Neural cell (in vitro differentiated cells): ENCODE measurements around the gene CNNM2. TPM values are rescaled to one million over a fixed set of nuclear protein-coding genes. Genes with fewer than 3 reads are reported as not detected.

Source experiments
- H2AFZ ChIP-seq: fragments of 200-600, 300-800 bp; sonication (generic), shearing (Covaris generic); 2 replicates; pipeline ENCODE4 v1.6.0; 2014; ENCODE audit warnings: low read depth, mild to moderate bottlenecking, antibody characterized with exemption, low read length, moderate library complexity
- H3F3A ChIP-seq: fragments of 200-600 bp; shearing (Covaris generic); 2 replicates; pipeline ENCODE4 v1.6.1; 2016; ENCODE audit warnings: mild to moderate bottlenecking, moderate library complexity, mixed read lengths, antibody characterized with exemption, low read length; ENCODE audit not compliant: insufficient read depth, poor library complexity, severe bottlenecking
- H3K27ac ChIP-seq: fragments of 200-600, 300-800 bp; sonication (generic), shearing (Covaris generic); 2 replicates; pipeline ENCODE4 v1.5.1; 2014; ENCODE audit warnings: mild to moderate bottlenecking, low read length, moderate library complexity
- H3K27me3 ChIP-seq: fragments of 300-800, 200-600 bp; sonication (generic), shearing (Covaris generic); 2 replicates; pipeline ENCODE4 v1.6.0; 2014; ENCODE audit warnings: mild to moderate bottlenecking, low read depth, low read length, moderate library complexity; ENCODE audit not compliant: insufficient read depth
- H3K36me3 ChIP-seq: fragments of 300-800, 200-600 bp; sonication (generic), shearing (Covaris generic); 2 replicates; pipeline ENCODE4 v1.5.1; 2014; ENCODE audit warnings: mild to moderate bottlenecking, antibody characterized with exemption, low read length, moderate library complexity; ENCODE audit not compliant: insufficient read depth
- H3K4me2 ChIP-seq: fragments of 300-800, 200-600 bp; sonication (generic), shearing (Covaris generic); 2 replicates; pipeline ENCODE4 v1.6.0; 2014; ENCODE audit warnings: mild to moderate bottlenecking, low read length
- H3K4me3 ChIP-seq: fragments of 300-800, 200-600 bp; sonication (generic), shearing (Covaris generic); 2 replicates; pipeline ENCODE4 v1.5.1; 2014; ENCODE audit warnings: mild to moderate bottlenecking, low read length, moderate library complexity
- H3K79me2 ChIP-seq: fragments of 200-600 bp; shearing (Covaris generic); replicated peaks from 2 replicates; pipeline ENCODE4 v1.6.0; 2014; ENCODE audit warnings: mild to moderate bottlenecking, low read length, moderate library complexity; ENCODE audit not compliant: insufficient read depth
- H3K9ac ChIP-seq: fragments of 300-800, 200-600 bp; sonication (generic), shearing (Covaris generic); 2 replicates; pipeline ENCODE4 v1.6.1; 2016; ENCODE audit warnings: mild to moderate bottlenecking, low read length, mixed read lengths
- H3K9me2 ChIP-seq: fragments of 200-600 bp; shearing (Covaris generic); 2 replicates; pipeline ENCODE4 v1.6.1; 2016; ENCODE audit warnings: mild to moderate bottlenecking, low read length, mixed read lengths; ENCODE audit not compliant: insufficient read depth
- H3K9me3 ChIP-seq: fragments of 200-600, 300-800 bp; sonication (generic), shearing (Covaris generic); 2 replicates; pipeline ENCODE4 v1.6.1; 2016; ENCODE audit warnings: mild to moderate bottlenecking, mixed run types, low read length, moderate library complexity, mixed read lengths
- H4K20me1 ChIP-seq: fragments of 200-600 bp; shearing (Covaris generic); 2 replicates; pipeline ENCODE4 v1.6.1; 2016; ENCODE audit warnings: mild to moderate bottlenecking, mixed run types; ENCODE audit not compliant: insufficient read depth
- EP300 ChIP-seq: fragments of 450-650 bp; conservative IDR thresholded peaks from 2 replicates; pipeline ENCODE4 v1.6.1; 2014; ENCODE audit warnings: antibody characterized with exemption, mild to moderate bottlenecking, moderate library complexity; ENCODE audit not compliant: poor library complexity, severe bottlenecking
- EZH2 ChIP-seq: fragments of 200-600, 300-800 bp; shearing (Covaris generic), sonication (generic); IDR thresholded peaks from 2 replicates; pipeline ENCODE4 v1.6.1; 2014; ENCODE audit warnings: antibody characterized with exemption, low read length, borderline replicate concordance, mild to moderate bottlenecking; ENCODE audit not compliant: insufficient read depth, poor library complexity, severe bottlenecking
- SMC3 ChIP-seq: fragments of 450-650 bp; conservative IDR thresholded peaks from 2 replicates; pipeline ENCODE4 v1.6.1; 2014; ENCODE audit warnings: antibody characterized with exemption, mild to moderate bottlenecking, moderate library complexity; ENCODE audit not compliant: poor library complexity
- polyA plus RNA-seq: library from polyadenylated mRNA; depleted of rRNA; stranded (reverse); fragments of >200 nt; gene quantifications from 2 replicates; pipeline ENCODE4 v1.2.3, GENCODE V29; 2014
- TF ChIP-seq, protein P1 (sequence below): IDR thresholded peaks from 2 replicates; pipeline ENCODE4 v1.6.1; 2012; ENCODE audit warnings: borderline replicate concordance
- TF ChIP-seq, protein P2 (sequence below): fragments of 450-650 bp; IDR thresholded peaks from 2 replicates; pipeline ENCODE4 v1.5.1; 2014; ENCODE audit warnings: antibody characterized with exemption, mild to moderate bottlenecking, moderate library complexity; ENCODE audit not compliant: poor library complexity, severe bottlenecking

CNNM2 gene
- polyA plus RNA-seq, 1 donor from 2014 or later = 5.0 TPM

DNA sequence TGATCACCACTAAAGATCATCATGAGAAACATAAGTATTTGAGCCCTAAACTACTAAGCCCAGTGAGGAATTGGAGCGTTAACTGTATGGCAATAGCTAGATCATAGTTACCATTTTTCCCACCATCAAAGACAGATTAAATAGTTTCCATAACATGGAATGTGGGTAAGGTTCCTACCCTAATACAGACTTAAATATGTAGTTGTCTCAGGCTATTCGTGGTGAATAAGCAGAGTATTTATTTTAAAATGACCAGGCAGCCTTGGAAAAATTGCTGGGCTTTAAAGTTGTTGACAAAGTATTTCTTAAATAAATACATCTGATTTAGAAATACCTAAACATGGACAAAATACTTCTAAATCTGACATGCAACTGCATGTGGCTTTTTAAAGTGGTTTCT is 168.2 kb downstream of the CNNM2 start:
- Histone ChIP-seq H3K4me3 (no peak overlapping the region), H2AFZ (no peak overlapping the region), H3K79me2 (no peaks in the 10 kb centered on the region), H3K9me3 (no peaks in the 10 kb centered on the region), H3F3A (no peaks in the 10 kb centered on the region), H3K4me2 (no peak overlapping the region), H3K36me3 (peaks cover 14% of the 10 kb centered on the region), H3K27ac (no peak overlapping the region), H3K9ac (no peak overlapping the region), H3K9me2 (no peaks in the 10 kb centered on the region), H4K20me1 (no peaks in the 10 kb centered on the region), H3K27me3 (no peaks in the 10 kb centered on the region)
- TF ChIP-seq, protein P1, sequence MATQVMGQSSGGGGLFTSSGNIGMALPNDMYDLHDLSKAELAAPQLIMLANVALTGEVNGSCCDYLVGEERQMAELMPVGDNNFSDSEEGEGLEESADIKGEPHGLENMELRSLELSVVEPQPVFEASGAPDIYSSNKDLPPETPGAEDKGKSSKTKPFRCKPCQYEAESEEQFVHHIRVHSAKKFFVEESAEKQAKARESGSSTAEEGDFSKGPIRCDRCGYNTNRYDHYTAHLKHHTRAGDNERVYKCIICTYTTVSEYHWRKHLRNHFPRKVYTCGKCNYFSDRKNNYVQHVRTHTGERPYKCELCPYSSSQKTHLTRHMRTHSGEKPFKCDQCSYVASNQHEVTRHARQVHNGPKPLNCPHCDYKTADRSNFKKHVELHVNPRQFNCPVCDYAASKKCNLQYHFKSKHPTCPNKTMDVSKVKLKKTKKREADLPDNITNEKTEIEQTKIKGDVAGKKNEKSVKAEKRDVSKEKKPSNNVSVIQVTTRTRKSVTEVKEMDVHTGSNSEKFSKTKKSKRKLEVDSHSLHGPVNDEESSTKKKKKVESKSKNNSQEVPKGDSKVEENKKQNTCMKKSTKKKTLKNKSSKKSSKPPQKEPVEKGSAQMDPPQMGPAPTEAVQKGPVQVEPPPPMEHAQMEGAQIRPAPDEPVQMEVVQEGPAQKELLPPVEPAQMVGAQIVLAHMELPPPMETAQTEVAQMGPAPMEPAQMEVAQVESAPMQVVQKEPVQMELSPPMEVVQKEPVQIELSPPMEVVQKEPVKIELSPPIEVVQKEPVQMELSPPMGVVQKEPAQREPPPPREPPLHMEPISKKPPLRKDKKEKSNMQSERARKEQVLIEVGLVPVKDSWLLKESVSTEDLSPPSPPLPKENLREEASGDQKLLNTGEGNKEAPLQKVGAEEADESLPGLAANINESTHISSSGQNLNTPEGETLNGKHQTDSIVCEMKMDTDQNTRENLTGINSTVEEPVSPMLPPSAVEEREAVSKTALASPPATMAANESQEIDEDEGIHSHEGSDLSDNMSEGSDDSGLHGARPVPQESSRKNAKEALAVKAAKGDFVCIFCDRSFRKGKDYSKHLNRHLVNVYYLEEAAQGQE = no peak
- TF ChIP-seq SMC3 (no peak), EP300 (no peak), EZH2 (no peak)
- TF ChIP-seq, protein P2, sequence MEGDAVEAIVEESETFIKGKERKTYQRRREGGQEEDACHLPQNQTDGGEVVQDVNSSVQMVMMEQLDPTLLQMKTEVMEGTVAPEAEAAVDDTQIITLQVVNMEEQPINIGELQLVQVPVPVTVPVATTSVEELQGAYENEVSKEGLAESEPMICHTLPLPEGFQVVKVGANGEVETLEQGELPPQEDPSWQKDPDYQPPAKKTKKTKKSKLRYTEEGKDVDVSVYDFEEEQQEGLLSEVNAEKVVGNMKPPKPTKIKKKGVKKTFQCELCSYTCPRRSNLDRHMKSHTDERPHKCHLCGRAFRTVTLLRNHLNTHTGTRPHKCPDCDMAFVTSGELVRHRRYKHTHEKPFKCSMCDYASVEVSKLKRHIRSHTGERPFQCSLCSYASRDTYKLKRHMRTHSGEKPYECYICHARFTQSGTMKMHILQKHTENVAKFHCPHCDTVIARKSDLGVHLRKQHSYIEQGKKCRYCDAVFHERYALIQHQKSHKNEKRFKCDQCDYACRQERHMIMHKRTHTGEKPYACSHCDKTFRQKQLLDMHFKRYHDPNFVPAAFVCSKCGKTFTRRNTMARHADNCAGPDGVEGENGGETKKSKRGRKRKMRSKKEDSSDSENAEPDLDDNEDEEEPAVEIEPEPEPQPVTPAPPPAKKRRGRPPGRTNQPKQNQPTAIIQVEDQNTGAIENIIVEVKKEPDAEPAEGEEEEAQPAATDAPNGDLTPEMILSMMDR = no peak

DNA sequence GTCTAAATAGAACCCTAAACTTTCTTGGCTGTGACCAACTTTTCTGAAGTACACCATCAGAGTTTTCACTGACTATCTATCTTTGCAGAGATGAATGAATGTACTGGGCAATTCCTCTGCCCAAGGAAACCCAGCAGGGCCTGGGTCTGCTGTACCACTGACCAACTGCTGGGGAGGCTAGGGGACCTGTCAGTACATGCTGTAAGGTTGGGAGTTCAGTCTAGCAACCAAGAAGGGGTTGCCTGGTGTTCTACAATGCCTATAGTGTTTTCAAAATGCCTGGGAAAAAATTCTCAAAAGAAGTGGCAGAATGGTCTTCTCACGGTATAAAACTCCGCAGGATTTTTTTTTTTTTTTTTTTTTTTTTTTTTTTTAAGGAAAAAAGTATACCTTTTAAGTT is 168.7 kb downstream of the CNNM2 start:
- H3K4me2 ChIP-seq = no peak overlapping the region
- H3K9me2 ChIP-seq = no peaks in the 10 kb centered on the region
- peaks cover 14% of the 10 kb centered on the region for H3K36me3 ChIP-seq
- H3F3A ChIP-seq = no peaks in the 10 kb centered on the region
- TF ChIP-seq, protein P1 = no peak
- TF ChIP-seq, protein P2 = no peak
- no peaks in the 10 kb centered on the region for H4K20me1 ChIP-seq
- H2AFZ ChIP-seq = no peak overlapping the region
- H3K4me3 ChIP-seq = no peak overlapping the region
- H3K9ac ChIP-seq = no peak overlapping the region
- H3K79me2 ChIP-seq = no peaks in the 10 kb centered on the region
- H3K27ac ChIP-seq = no peak overlapping the region
- no peaks in the 10 kb centered on the region for H3K9me3 ChIP-seq
- H3K27me3 ChIP-seq = no peaks in the 10 kb centered on the region
